HFF-Myc (cell line): ENCODE data around the gene BACE1-AS.
"Not testable (repeated sequence)": the region's sequence is repeated elsewhere in the genome, so short reads cannot be mapped to it uniquely, and the experiment has no call there.

Experiments
- DNase-seq: peaks from one replicate; pipeline ENCODE4 v3.0.0-alpha.2; 2011; ENCODE audit warnings: low read depth; ENCODE audit errors: extremely low read depth
- H3K4me3 ChIP-seq: replicated peaks from 2 replicates; pipeline ENCODE4 v1.5.1; 2011; ENCODE audit warnings: low read depth, mild to moderate bottlenecking, control low read depth, low read length
- TF ChIP-seq, protein P1 (sequence below): IDR thresholded peaks from 2 replicates; pipeline ENCODE4 v1.5.1; 2012; ENCODE audit warnings: mild to moderate bottlenecking, low read depth, low read length, control low read depth; ENCODE audit errors: missing control alignments

Gene BACE1-AS

DNA sequence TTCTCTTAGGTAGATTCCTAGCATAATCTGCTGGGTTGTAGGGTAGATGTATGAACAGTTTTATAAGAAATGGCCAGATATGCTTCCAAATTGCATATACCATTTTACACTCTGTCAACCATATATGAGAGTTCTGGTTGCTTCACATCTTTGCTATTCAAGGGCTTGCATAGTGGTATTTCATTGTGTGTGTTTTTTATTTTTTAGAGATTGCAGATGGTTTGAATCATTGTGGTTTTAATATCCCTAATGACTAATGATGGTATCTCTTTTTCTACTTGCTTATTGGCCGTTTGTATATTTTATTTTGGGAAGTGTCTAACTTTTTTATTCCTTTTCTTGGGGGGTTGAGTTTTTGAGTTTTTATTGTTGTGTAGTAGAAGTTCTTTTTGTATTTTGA is 31.7 kb upstream of the BACE1-AS start:
- TF ChIP-seq, protein P1, sequence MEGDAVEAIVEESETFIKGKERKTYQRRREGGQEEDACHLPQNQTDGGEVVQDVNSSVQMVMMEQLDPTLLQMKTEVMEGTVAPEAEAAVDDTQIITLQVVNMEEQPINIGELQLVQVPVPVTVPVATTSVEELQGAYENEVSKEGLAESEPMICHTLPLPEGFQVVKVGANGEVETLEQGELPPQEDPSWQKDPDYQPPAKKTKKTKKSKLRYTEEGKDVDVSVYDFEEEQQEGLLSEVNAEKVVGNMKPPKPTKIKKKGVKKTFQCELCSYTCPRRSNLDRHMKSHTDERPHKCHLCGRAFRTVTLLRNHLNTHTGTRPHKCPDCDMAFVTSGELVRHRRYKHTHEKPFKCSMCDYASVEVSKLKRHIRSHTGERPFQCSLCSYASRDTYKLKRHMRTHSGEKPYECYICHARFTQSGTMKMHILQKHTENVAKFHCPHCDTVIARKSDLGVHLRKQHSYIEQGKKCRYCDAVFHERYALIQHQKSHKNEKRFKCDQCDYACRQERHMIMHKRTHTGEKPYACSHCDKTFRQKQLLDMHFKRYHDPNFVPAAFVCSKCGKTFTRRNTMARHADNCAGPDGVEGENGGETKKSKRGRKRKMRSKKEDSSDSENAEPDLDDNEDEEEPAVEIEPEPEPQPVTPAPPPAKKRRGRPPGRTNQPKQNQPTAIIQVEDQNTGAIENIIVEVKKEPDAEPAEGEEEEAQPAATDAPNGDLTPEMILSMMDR, result no peak
- peak; percentile 36 for DNase-seq
- H3K4me3 ChIP-seq, result no peak overlapping the region

DNA sequence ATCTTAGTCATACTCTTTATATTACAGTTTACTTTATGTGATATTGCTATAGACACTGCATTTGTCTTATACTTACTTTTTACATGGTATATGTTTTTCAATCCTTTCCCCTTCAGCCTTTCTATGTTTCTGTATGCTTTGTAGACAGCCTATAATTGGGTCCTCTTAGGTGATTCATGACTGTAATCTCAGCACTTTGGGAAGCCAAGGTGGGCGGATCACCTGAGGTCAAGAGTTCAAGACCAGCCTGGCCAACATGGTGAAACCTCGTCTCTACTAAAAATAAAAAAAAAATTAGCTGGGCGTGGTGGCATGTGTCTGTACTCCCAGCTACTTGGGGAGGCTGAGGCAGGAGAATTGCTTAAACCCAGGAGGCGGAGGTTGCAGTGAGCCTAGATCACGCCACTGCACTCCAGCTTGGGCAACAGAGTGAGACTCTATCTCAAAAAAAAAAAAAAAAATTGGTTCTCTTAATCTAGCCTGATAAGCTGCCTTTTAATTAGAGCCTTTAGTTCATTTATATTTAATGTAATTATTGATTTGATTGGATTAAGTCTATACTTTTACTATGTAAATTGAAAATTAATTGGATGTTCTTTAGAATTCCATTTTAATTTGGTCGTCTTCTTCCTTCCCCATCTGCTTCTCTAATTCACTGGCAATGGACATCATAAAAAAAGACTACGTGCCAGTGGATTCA is 26.4 kb upstream of the BACE1-AS start:
- not testable (repeated sequence) for DNase-seq, H3K4me3 ChIP-seq

DNA sequence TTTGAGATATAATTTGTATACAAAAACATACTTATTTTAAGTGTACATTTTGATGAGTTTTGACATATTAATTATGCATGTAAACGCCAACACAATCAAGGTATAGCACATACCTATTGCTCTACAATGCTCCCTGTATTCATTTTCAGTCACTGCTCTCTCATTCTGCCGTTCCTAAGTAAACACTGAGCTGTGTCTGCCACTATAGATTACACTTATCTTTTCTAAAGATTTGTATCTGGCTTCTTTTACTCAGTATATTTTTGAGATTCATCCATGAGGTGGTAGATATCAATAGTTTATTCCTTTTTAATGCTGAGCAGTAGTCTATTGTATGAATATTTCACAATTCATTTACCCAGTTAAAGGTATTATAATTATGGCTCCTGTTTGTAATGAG is 25.4 kb upstream of the BACE1-AS start:
- H3K4me3 ChIP-seq, result no peak overlapping the region
- no peak for DNase-seq
- TF ChIP-seq, protein P1, result no peak

DNA sequence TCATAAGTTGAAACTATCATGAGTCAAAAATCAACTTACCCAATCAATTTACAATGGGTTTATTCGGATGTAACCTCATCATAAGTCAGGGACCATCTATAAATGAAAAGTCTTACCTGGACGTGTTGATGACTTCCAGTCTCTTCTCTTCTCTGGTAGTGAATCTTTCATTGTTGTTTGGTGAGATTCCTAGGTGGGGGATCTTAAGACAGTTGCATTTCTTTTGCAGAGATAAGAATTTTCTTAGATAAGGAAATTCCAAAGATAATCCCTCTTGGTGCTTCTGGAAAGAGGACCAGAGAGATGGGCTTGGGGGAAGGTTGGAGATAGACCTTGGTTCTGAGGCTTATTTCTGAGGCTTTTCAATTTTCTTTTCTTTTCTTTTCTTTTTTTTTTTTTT is 21.3 kb upstream of the BACE1-AS start:
- H3K4me3 ChIP-seq, result no peak overlapping the region
- TF ChIP-seq, protein P1, result no peak
- DNase-seq, result no peak

DNA sequence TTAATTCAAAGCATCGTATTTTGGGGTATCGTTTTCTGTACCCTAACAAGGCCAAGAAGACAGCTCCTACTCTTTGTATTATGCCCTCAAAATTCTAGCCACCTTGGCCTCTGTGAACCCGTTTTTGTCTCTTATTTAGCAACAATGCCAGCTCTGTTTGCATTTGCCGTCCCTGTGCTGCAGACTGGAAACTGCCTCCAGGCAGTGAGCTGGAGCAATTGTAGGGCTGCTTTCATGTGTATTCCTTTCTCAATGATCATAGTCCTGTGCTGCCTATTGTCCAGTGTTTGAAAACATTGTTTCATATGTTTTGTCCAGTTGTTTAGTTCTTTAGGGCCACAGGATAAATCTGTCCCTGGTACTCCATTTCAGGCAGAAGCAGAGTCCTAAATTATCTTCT is 19.9 kb upstream of the BACE1-AS start:
- no peak overlapping the region for H3K4me3 ChIP-seq
- DNase-seq, result no peak
- TF ChIP-seq, protein P1, result no peak

DNA sequence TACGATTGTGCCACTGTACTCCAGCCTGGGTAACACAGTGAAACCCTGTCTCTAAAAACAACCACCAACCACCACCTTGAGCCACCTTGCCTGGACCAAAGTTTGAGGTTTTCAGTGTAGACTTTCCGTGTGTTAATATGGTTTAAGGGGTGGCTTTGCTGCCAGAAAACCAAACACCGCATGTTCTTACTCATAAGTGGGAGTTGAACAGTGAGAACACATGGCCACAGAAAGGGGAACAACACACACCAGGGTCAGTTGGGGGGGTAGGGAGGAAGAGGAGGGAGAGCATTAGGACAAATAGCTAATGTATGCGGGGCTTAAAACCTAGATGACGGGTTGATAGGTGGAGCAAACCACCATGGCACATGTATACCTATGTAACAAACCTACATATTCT is 19.0 kb upstream of the BACE1-AS start:
- not testable (repeated sequence) for DNase-seq, H3K4me3 ChIP-seq

DNA sequence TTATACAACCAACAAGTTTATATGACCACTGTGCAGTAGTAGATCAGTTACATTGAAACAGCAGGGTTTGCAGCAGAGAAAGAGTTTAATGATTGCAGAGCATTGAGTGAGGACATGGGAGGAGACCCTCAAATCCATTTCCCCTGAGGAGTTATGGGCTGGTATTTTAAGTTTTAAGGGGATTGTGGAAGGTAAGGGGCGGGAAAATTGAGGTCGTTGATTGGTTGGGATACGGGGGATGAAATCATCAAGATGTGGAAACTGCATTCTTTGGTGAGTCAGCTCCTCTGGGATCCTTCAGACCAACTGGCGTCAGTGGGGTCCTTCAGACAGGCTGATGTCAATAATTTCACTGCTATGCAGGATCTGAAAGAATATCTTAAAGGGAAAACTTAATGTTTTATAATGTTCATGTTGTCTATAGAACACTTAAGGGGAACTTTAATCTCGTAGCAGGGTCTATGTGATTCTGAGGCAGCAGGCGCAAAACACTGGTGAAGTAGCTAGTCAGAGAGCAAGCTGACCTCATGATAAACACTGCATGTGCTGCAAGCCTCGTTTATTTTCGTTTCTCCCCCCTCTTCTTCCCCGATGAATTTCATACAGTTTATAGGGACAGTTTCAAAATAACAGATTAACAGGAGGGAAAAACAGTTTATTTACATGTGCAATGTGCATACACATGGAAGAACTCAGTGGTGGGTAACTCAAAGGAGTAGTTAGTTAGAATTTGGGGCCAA is 17.4 kb upstream of the BACE1-AS start:
- peak; percentile 44 for DNase-seq
- TF ChIP-seq, protein P1, result no peak
- no peak overlapping the region for H3K4me3 ChIP-seq

DNA sequence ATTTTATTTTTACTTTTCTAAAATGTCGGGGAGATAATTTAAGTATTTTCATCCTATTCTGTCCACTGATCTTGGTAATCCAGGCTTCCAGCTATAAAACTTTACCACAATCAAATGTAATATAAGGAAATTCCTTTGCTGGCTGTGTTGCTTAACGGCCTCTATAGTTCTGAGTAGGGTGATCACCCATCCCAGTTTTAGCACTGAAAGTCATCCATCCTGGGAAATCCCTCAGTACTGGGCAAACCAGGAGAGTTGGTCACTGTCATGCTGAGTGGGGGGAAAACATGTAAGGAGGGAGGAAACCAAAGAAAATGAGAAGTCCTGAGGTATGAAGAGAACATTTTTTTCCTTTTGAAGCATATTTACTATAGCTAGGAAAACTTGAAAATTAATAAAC is 12.8 kb upstream of the BACE1-AS start:
- TF ChIP-seq, protein P1, result no peak
- no peak for DNase-seq
- no peak overlapping the region for H3K4me3 ChIP-seq
